ENCODE measurements around the gene PGPEP1.

- TF ChIP-seq TAF1 (IDR thresholded peaks at IDR 0.05; ENCODE audit: borderline replicate concordance, insufficient read depth, low read length) (no peak), REST (IDR thresholded peaks at IDR 0.05; ENCODE audit: insufficient read depth in 1 of 2, low read depth in 2 of 2, low read length in 2 of 2) (no peak)
These were observed 49.3 kb downstream of the PGPEP1 start for GRCh38 chr19:18389726-18390064.

Measured in PFSK-1 (cell line).